ENCODE results near the gene HORMAD2.
A peak's percentile ranks its signal among the peaks of the same experiment; 100 is the strongest.
"Not testable (repeated sequence)": the region's sequence is repeated elsewhere in the genome, so short reads cannot be mapped to it uniquely, and the experiment has no call there.

Gene HORMAD2

GRCh38 chr22:30210235-30210909 lies 130.1 kb downstream of the HORMAD2 start:
- DNase-seq (ENCODE audit: low read depth in 2 of 2), result no peak

- DNase-seq (ENCODE audit: low read depth in 2 of 2), result no peak
These were observed 131.0 kb downstream of the HORMAD2 start for GRCh38 chr22:30211124-30211820.

- no peak for DNase-seq (ENCODE audit: low read depth in 2 of 2)
These were observed 132.2 kb downstream of the HORMAD2 start for GRCh38 chr22:30212363-30212995.

- no peak for DNase-seq (ENCODE audit: low read depth in 2 of 2)
These were observed 132.8 kb downstream of the HORMAD2 start for GRCh38 chr22:30212996-30213441.

- no peak for DNase-seq (ENCODE audit: low read depth in 2 of 2)
These were observed 134.6 kb downstream of the HORMAD2 start for GRCh38 chr22:30214703-30215407.

GRCh38 chr22:30216272-30216671 lies 136.0 kb downstream of the HORMAD2 start:
- not testable (repeated sequence) for DNase-seq (ENCODE audit: low read depth in 2 of 2)

GRCh38 chr22:30216710-30217109 lies 136.4 kb downstream of the HORMAD2 start:
- no peak for DNase-seq (ENCODE audit: low read depth in 2 of 2)

- DNase-seq (ENCODE audit: low read depth in 2 of 2), result no peak
These were observed 137.7 kb downstream of the HORMAD2 start for GRCh38 chr22:30217698-30218560.

GRCh38 chr22:30219049-30219654 lies 138.9 kb downstream of the HORMAD2 start:
- no peak for DNase-seq (ENCODE audit: low read depth in 2 of 2)

- DNase-seq (ENCODE audit: low read depth in 2 of 2), result no peak
These were observed 139.5 kb downstream of the HORMAD2 start for GRCh38 chr22:30219668-30220278.

- no peak for DNase-seq (ENCODE audit: low read depth in 2 of 2)
These were observed 140.2 kb downstream of the HORMAD2 start for GRCh38 chr22:30220338-30221012.

- DNase-seq (ENCODE audit: low read depth in 2 of 2), result peak in 1 of 2 donors; percentile 33
These were observed 141.1 kb downstream of the HORMAD2 start for GRCh38 chr22:30221121-30221992.

GRCh38 chr22:30222321-30222720 lies 142.1 kb downstream of the HORMAD2 start:
- no peak for DNase-seq (ENCODE audit: low read depth in 2 of 2)

- DNase-seq (ENCODE audit: low read depth in 2 of 2), result no peak
These were observed 143.0 kb downstream of the HORMAD2 start for GRCh38 chr22:30223303-30223702.

GRCh38 chr22:30224161-30224857 lies 144.0 kb downstream of the HORMAD2 start:
- no peak for DNase-seq (ENCODE audit: low read depth in 2 of 2)

GRCh38 chr22:30225220-30225927 lies 145.1 kb downstream of the HORMAD2 start:
- no peak for DNase-seq (ENCODE audit: low read depth in 2 of 2)

- DNase-seq (ENCODE audit: low read depth in 2 of 2), result no peak
These were observed 146.0 kb downstream of the HORMAD2 start for GRCh38 chr22:30226192-30226832.

All from activated CD4-positive, alpha-beta T cell treated with anti-CD3 and anti-CD28 coated beads for 24 hours (primary cell).